ENCODE results near the gene KIT.
"Not testable (repeated sequence)": the region's sequence is repeated elsewhere in the genome, so short reads cannot be mapped to it uniquely, and the experiment has no call there.

Gene KIT

GRCh38 chr4:54657551-54658251 lies at the start of gene KIT:
Gene KIT, plus strand, starts transcription at chr4:54657957. Its CDS starts 58 bp downstream, at chr4:54658015.
- peak; percentile 26 for DNase-seq

- DNase-seq: no peak
Observed at GRCh38 chr4:54609310-54609709, 48.4 kb upstream of the KIT start.

GRCh38 chr4:54614149-54614548 lies 43.6 kb upstream of the KIT start:
- no peak for DNase-seq

GRCh38 chr4:54620773-54621172 lies 37.0 kb upstream of the KIT start:
- no peak for DNase-seq

- no peak for DNase-seq
Observed at GRCh38 chr4:54625391-54625790, 32.4 kb upstream of the KIT start.

- no peak for DNase-seq
Observed at GRCh38 chr4:54626113-54626512, 31.6 kb upstream of the KIT start.

GRCh38 chr4:54632537-54632936 lies 25.2 kb upstream of the KIT start:
- no peak for DNase-seq

GRCh38 chr4:54633102-54633740 lies 24.5 kb upstream of the KIT start:
- not testable (repeated sequence) for DNase-seq

GRCh38 chr4:54635318-54635717 lies 22.4 kb upstream of the KIT start:
- DNase-seq: no peak

- no peak for DNase-seq
Observed at GRCh38 chr4:54637325-54637724, 20.4 kb upstream of the KIT start.

- not testable (repeated sequence) for DNase-seq
Observed at GRCh38 chr4:54641101-54641500, 16.7 kb upstream of the KIT start.

- DNase-seq: no peak
Observed at GRCh38 chr4:54643172-54643571, 14.6 kb upstream of the KIT start.

- DNase-seq: no peak
Observed at GRCh38 chr4:54643958-54644751, 13.6 kb upstream of the KIT start.

- no peak for DNase-seq
Observed at GRCh38 chr4:54645830-54646229, 11.9 kb upstream of the KIT start.

- no peak for DNase-seq
Observed at GRCh38 chr4:54647070-54647469, 10.7 kb upstream of the KIT start.

GRCh38 chr4:54651050-54651449 lies 6.7 kb upstream of the KIT start:
- DNase-seq: no peak

- no peak for DNase-seq
Observed at GRCh38 chr4:54654753-54655152, 3.0 kb upstream of the KIT start.

GRCh38 chr4:54657185-54657550 lies 589 bp upstream of the KIT start:
- no peak for DNase-seq

- DNase-seq: peak; percentile 47
Observed at GRCh38 chr4:54658252-54659093, 716 bp downstream of the KIT start.

- no peak for DNase-seq
Observed at GRCh38 chr4:54659313-54659712, 1.6 kb downstream of the KIT start.

- no peak for DNase-seq
Observed at GRCh38 chr4:54659749-54660535, 2.2 kb downstream of the KIT start.

GRCh38 chr4:54660591-54660990 lies 2.8 kb downstream of the KIT start:
- no peak for DNase-seq

Data from KG1 (cell line).